GM23338 (cell line): Measurements from ENCODE around the gene SLC12A5. TPM values are rescaled to one million over a fixed set of nuclear protein-coding genes. Genes with fewer than 3 reads are reported as not detected.

Source experiments
- ATAC-seq: fragments of 200-7000 bp; cut with Tn5 transposase; 3 replicates; pipeline ENCODE4 v1.9.1; 2020
- DNase-seq: peaks from one replicate; pipeline ENCODE4 v3.0.0-alpha.2; 2015; ENCODE audit warnings: low spot score
- H2AFZ ChIP-seq: fragments of 200-600 bp; sonication (generic); 2 replicates; pipeline ENCODE4 v1.8.0; 2016; ENCODE audit warnings: antibody characterized with exemption, mild to moderate bottlenecking, moderate library complexity
- H3F3A ChIP-seq: fragments of 200-600 bp; sonication (generic); replicated peaks from 2 replicates; pipeline ENCODE4 v1.8.0; 2017; ENCODE audit warnings: antibody characterized with exemption, mixed run types, low read depth
- H3K27ac ChIP-seq: fragments of 200-600 bp; sonication (generic); 2 replicates; pipeline ENCODE4 v1.6.1; 2016; ENCODE audit warnings: low read depth
- H3K27me3 ChIP-seq: fragments of 200-600 bp; sonication (generic); 2 replicates; pipeline ENCODE4 v1.8.0; 2016; ENCODE audit warnings: mild to moderate bottlenecking, mixed run types, moderate library complexity; ENCODE audit not compliant: insufficient read depth
- H3K36me3 ChIP-seq: fragments of 200-600 bp; sonication (generic); 2 replicates; pipeline ENCODE4 v1.8.0; 2016; ENCODE audit warnings: mild to moderate bottlenecking; ENCODE audit not compliant: insufficient read depth
- H3K4me1 ChIP-seq: fragments of 200-600 bp; sonication (generic); 2 replicates; pipeline ENCODE4 v1.8.0; 2016; ENCODE audit warnings: mild to moderate bottlenecking, moderate library complexity; ENCODE audit not compliant: insufficient read depth
- H3K4me2 ChIP-seq: fragments of 200-600 bp; sonication (generic); 2 replicates; pipeline ENCODE4 v1.7.1; 2017; ENCODE audit warnings: mixed run types
- H3K4me3 ChIP-seq: fragments of 200-600 bp; sonication (generic); 2 replicates; pipeline ENCODE4 v1.6.1; 2016; ENCODE audit warnings: mixed run types
- H3K79me2 ChIP-seq: fragments of 200-600 bp; sonication (generic); replicated peaks from 2 replicates; pipeline ENCODE4 v1.8.0; 2017; ENCODE audit warnings: mild to moderate bottlenecking; ENCODE audit not compliant: insufficient read depth
- H3K9me2 ChIP-seq: fragments of 200-600 bp; sonication (generic); 2 replicates; pipeline ENCODE4 v1.8.0; 2017; ENCODE audit not compliant: insufficient read depth
- H4K20me1 ChIP-seq: fragments of 200-600 bp; sonication (generic); replicated peaks from 2 replicates; pipeline ENCODE4 v1.8.0; 2017; ENCODE audit warnings: mild to moderate bottlenecking; ENCODE audit not compliant: insufficient read depth
- H3K27ac Mint-ChIP-seq: 2 replicates; pipeline ENCODE4 v1.8.0; 2020; ENCODE audit warnings: inconsistent platforms, mild to moderate bottlenecking, moderate library complexity, mixed read lengths
- H3K27me3 Mint-ChIP-seq: 3 replicates; pipeline ENCODE4 v1.8.0; 2022; ENCODE audit warnings: low read depth, mild to moderate bottlenecking, moderate library complexity, mixed read lengths, inconsistent platforms; ENCODE audit not compliant: insufficient read depth, poor library complexity
- H3K36me3 Mint-ChIP-seq: 3 replicates; pipeline ENCODE4 v1.8.0; 2021; ENCODE audit warnings: low read depth, mild to moderate bottlenecking, inconsistent platforms, moderate library complexity, mixed read lengths
- H3K4me1 Mint-ChIP-seq: 3 replicates; pipeline ENCODE4 v1.8.0; 2020; ENCODE audit warnings: mild to moderate bottlenecking, inconsistent platforms, mixed read lengths
- H3K4me3 Mint-ChIP-seq: 3 replicates; pipeline ENCODE4 v1.8.0; 2021; ENCODE audit warnings: moderate library complexity, mild to moderate bottlenecking, inconsistent platforms, mixed read lengths
- H3K9me3 Mint-ChIP-seq: 3 replicates; pipeline ENCODE4 v1.8.0; 2020; ENCODE audit warnings: moderate library complexity, mild to moderate bottlenecking, inconsistent platforms, mixed read lengths
- CREB1 ChIP-seq: fragments of 250-450 bp; sonication (Bioruptor Pico); IDR thresholded peaks from 2 replicates; pipeline ENCODE4 v1.5.0; 2020; ENCODE audit warnings: low read depth, mild to moderate bottlenecking, moderate library complexity
- EZH2 ChIP-seq: fragments of 200-600 bp; sonication (generic); IDR thresholded peaks from one replicate; pipeline ENCODE4 v1.8.0; 2017; ENCODE audit warnings: antibody characterized with exemption, mild to moderate bottlenecking, low read depth; ENCODE audit not compliant: unreplicated experiment
- EZH2phosphoT487 ChIP-seq: fragments of 200-600 bp; sonication (generic); IDR thresholded peaks from one replicate; pipeline ENCODE4 v1.8.1; 2018; ENCODE audit warnings: antibody characterized with exemption; ENCODE audit not compliant: unreplicated experiment
- POLR2AphosphoS5 ChIP-seq: IDR thresholded peaks from 2 replicates; pipeline ENCODE4 v1.6.1; 2016; ENCODE audit warnings: antibody characterized with exemption, low read depth
- REST ChIP-seq: IDR thresholded peaks from one replicate; pipeline ENCODE4 v1.6.1; 2018; ENCODE audit warnings: antibody characterized with exemption; ENCODE audit not compliant: unreplicated experiment
- ZNF114 ChIP-seq: fragments of 250-450 bp; sonication (Bioruptor Pico); IDR thresholded peaks from 2 replicates; pipeline ENCODE4 v1.5.0; 2020; ENCODE audit warnings: mild to moderate bottlenecking, moderate library complexity
- ZNF462 ChIP-seq: fragments of 250-450 bp; sonication (Bioruptor Pico); IDR thresholded peaks from 2 replicates; pipeline ENCODE4 v1.5.0; 2020; ENCODE audit warnings: mild to moderate bottlenecking, moderate library complexity
- polyA plus RNA-seq: library from polyadenylated mRNA; unstranded; fragments of >200 nt; fragmentation: Nextera tagmentation; extraction: Ambion mirVana; gene quantifications from 2 replicates; pipeline ENCODE4 v1.2.1, GENCODE V29; 2016
- total RNA-seq: library from RNA; depleted of rRNA; stranded (reverse); fragments of >200 nt; shearing (Covaris generic); gene quantifications from 2 replicates; pipeline ENCODE4 v1.2.3, GENCODE V29; 2014
- TF ChIP-seq, protein P1 (sequence below), 2 experiments: fragments of 200-600 bp in 1 of 2; sonication (generic) in 1 of 2; conservative IDR thresholded peaks; 2 replicates each; pipeline versions ENCODE4 v1.5.1 to v1.6.1; 2016 to 2017; ENCODE audit warnings: antibody characterized with exemption in 2 of 2, low read depth in 2 of 2, mild to moderate bottlenecking in 2 of 2, moderate library complexity in 1 of 2

Gene SLC12A5
- total and polyA plus RNA-seq, 2 experiments from 2014 or later, result 3.5 to 8.4 TPM

DNA sequence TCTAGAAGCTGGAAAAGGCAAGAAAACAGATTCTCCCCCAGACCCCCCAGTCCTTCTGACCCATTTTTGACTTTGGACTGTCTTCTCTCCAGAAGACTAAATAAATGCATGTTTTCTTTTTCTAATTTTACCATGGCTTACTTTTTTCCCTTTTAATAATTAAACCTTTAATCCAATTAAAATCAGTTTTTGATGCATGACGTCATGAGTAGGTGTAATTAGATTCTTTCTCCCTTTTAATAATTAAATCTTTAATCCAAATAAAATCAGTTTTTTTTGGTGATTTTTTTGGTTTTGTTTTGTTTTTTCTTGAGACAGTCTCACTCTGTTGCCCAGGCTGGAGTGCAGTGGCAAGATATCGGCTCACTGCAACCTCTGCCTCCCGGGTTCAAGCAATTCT lies 73.9 kb downstream of the SLC12A5 start (continued):
- TF ChIP-seq REST (no peak), POLR2AphosphoS5 (no peak), ZNF114 (CRISPR knock-in tag) (no peak), EZH2 (no peak)
- TF ChIP-seq, protein P1, sequence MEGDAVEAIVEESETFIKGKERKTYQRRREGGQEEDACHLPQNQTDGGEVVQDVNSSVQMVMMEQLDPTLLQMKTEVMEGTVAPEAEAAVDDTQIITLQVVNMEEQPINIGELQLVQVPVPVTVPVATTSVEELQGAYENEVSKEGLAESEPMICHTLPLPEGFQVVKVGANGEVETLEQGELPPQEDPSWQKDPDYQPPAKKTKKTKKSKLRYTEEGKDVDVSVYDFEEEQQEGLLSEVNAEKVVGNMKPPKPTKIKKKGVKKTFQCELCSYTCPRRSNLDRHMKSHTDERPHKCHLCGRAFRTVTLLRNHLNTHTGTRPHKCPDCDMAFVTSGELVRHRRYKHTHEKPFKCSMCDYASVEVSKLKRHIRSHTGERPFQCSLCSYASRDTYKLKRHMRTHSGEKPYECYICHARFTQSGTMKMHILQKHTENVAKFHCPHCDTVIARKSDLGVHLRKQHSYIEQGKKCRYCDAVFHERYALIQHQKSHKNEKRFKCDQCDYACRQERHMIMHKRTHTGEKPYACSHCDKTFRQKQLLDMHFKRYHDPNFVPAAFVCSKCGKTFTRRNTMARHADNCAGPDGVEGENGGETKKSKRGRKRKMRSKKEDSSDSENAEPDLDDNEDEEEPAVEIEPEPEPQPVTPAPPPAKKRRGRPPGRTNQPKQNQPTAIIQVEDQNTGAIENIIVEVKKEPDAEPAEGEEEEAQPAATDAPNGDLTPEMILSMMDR (conservative IDR thresholded peaks at IDR 0.05; ENCODE audit: low read depth in 2 of 2), result no peak

GRCh38 chr20:46104262-46104661 lies 75.2 kb downstream of the SLC12A5 start:
- Histone ChIP-seq H3K4me2 (no peak overlapping the region), H3K79me2 (no peaks in the 10 kb centered on the region)
- no peak for ATAC-seq
- TF ChIP-seq REST (no peak), POLR2AphosphoS5 (no peak), ZNF462 (CRISPR knock-in tag) (no peak), EZH2phosphoT487 (no peak), CREB1 (CRISPR knock-in tag) (no peak)

More at GRCh38 chr20:46104262-46104661, 75.2 kb downstream of the SLC12A5 start:
- no peaks in the 10 kb centered on the region for H4K20me1 ChIP-seq
- peaks cover 17% of the 10 kb centered on the region for H3K27me3 ChIP-seq
- 0 out of 2 replicates have a peak, but pooled peaks cover 4% of the 10 kb centered on the region for H3K9me2 ChIP-seq
- Mint-ChIP-seq H3K9me3 (peaks cover 5% of the 10 kb centered on the region), H3K27ac (no peak overlapping the region), H3K27me3 (peaks cover 13% of the 10 kb centered on the region), H3K4me3 (no peak overlapping the region), H3K36me3 (no peaks in the 10 kb centered on the region), H3K4me1 (peaks cover 3% of the 10 kb centered on the region; the same call in 2 of the 3 replicates)
- H3K4me1 ChIP-seq, result no peaks in the 10 kb centered on the region
- no peaks in the 10 kb centered on the region for H3K36me3 ChIP-seq
- DNase-seq, result no peak
- H2AFZ ChIP-seq, result no peak overlapping the region
- H3K4me3 ChIP-seq, result no peak overlapping the region
- H3K27ac ChIP-seq, result no peak overlapping the region
- H3F3A ChIP-seq, result 0 out of 2 replicates have a peak, but pooled peaks cover 6% of the 10 kb centered on the region
